Measurements from ENCODE around the gene ETAA1.

ETAA1 gene

DNA sequence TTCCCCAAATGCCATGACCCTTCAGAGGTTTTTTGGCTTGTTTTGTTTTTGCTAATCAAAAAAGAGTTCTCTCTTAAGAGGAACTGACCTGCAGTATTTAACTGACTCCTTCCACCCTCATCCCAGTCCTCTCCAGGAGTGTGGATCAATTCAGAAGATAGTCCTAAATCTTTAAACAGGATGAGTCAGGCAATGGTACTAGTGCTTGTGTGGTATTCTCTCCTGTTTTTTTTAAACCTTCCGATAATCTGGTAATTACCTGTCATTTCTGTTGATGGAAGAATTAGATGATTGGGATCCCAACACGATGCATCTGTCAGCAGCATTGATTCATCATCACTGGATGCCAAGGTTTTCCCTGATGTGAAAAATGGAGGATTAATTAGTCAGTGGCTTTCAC is 41.2 kb downstream of the ETAA1 start:
- DNase-seq: no peak

GRCh38 chr2:67445652-67446268 is 48.6 kb downstream of the ETAA1 start:
- no peak for DNase-seq

DNA sequence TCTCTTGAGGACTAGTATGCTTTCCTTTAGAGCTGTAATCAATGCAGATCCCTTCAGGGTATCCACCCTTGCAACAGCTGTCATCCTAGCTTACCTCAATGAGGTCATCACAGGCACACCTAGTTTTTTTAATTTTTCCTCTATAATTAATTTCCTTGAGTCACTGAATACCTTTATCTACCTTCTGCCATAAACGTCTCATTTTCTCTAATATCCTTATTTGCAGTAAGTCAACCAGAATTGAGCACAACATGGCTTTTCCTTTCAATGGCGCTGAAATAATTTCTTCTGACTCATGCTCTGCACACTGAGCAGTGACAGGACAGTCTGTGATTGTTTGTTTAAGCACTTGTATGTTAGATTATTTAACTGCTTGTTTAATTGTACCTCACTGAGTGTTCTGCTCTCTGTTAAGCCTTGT is 49.4 kb downstream of the ETAA1 start:
- DNase-seq: no peak

GRCh38 chr2:67448648-67449047 is 51.5 kb downstream of the ETAA1 start:
- DNase-seq: no peak

- no peak for DNase-seq
Observed at GRCh38 chr2:67451086-67451832, 54.1 kb downstream of the ETAA1 start.

DNA sequence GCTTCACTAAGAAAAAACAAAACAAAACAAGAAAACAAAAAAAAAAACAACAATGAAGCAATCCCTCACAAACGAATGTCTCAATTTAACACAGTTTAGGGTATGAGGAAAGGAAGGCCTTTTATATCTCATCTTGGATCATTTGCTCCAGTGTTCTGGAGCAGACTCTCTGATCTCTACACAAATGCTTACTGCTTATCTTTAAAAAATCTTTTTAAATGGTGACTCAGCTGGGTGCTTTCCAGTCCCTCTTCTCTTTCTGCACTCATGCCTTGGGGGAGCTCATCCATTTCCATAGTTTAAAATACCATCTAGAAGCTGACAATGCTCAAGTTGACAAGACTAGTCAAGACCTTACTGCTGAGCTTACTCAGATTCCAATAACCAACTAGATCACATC is 56.2 kb downstream of the ETAA1 start:
- no peak for DNase-seq

- DNase-seq: no peak
Observed at GRCh38 chr2:67455219-67456142, 58.3 kb downstream of the ETAA1 start.

GRCh38 chr2:67456428-67456827 is 59.3 kb downstream of the ETAA1 start:
- DNase-seq: no peak

GRCh38 chr2:67457699-67458098 is 60.6 kb downstream of the ETAA1 start:
- DNase-seq: no peak

- no peak for DNase-seq
Observed at GRCh38 chr2:67459761-67460160, 62.6 kb downstream of the ETAA1 start.

Measured in hematopoietic multipotent progenitor cell treated with erythropoietin and hydrocortisone succinate and interleukin-3 and kit ligand, for 8 days (in vitro differentiated cells).